ENCODE measurements around the gene TSR3.

DNA sequence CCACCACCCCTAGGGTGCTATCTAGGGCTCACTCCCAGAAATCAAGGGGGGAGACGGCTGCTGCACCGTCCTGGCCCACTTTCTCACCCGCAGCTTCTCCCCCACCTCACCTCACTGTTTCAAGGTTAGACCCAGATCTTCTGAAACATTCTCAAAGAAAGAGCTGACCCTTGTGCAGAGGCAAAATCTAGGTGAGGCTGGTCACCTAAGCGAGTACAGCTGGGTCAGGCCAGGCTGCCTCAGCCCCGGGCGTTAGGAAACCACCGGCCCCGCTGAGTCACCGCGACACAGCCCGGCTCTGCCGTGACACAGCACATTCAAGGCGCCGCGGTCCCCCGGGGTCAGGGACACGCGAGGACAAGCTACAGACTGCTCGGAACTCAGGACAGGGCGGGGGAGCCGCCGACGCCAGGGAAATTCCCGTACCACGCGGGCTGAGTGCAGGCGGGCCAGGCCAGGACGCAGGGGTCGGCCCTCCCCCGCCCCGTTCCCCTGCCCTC, 27.2 kb upstream of the TSR3 start:
- TF ChIP-seq, protein P1, sequence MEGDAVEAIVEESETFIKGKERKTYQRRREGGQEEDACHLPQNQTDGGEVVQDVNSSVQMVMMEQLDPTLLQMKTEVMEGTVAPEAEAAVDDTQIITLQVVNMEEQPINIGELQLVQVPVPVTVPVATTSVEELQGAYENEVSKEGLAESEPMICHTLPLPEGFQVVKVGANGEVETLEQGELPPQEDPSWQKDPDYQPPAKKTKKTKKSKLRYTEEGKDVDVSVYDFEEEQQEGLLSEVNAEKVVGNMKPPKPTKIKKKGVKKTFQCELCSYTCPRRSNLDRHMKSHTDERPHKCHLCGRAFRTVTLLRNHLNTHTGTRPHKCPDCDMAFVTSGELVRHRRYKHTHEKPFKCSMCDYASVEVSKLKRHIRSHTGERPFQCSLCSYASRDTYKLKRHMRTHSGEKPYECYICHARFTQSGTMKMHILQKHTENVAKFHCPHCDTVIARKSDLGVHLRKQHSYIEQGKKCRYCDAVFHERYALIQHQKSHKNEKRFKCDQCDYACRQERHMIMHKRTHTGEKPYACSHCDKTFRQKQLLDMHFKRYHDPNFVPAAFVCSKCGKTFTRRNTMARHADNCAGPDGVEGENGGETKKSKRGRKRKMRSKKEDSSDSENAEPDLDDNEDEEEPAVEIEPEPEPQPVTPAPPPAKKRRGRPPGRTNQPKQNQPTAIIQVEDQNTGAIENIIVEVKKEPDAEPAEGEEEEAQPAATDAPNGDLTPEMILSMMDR (IDR thresholded peaks at IDR 0.05), result no peak
- TF ChIP-seq POLR2A (IDR thresholded peaks at IDR 0.05), result no peak
